NCI-H128 (cell line): Measurements from ENCODE around the gene MYCN.
A peak's percentile ranks its signal among the peaks of the same experiment; 100 is the strongest.
"Not testable (repeated sequence)": the region's sequence is repeated elsewhere in the genome, so short reads cannot be mapped to it uniquely, and the experiment has no call there.

Source experiments
- DNase-seq: peaks from one replicate; lab custom pipeline; 2025; ENCODE audit not compliant: unreplicated experiment; lab: John Stamatoyannopoulos, UW

MYCN gene

GRCh38 chr2:15942711-15943345 is 2.5 kb downstream of the MYCN start:
- DNase-seq: no peak

- peak; percentile 10 for DNase-seq
Observed at GRCh38 chr2:15943378-15944280, 3.3 kb downstream of the MYCN start.

- no peak for DNase-seq
Observed at GRCh38 chr2:15944325-15945017, 4.1 kb downstream of the MYCN start.

GRCh38 chr2:15945909-15946705 is 5.8 kb downstream of the MYCN start:
- no peak for DNase-seq

GRCh38 chr2:15946983-15947382 is 6.6 kb downstream of the MYCN start:
- no peak for DNase-seq

GRCh38 chr2:15947431-15947830 is 7.1 kb downstream of the MYCN start:
- DNase-seq: no peak

GRCh38 chr2:15948704-15948957 is 8.3 kb downstream of the MYCN start:
- DNase-seq: no peak

- no peak for DNase-seq
Observed at GRCh38 chr2:15949126-15949525, 8.8 kb downstream of the MYCN start.

- no peak for DNase-seq
Observed at GRCh38 chr2:15949551-15949950, 9.2 kb downstream of the MYCN start.

- no peak for DNase-seq
Observed at GRCh38 chr2:15950088-15950952, 10.0 kb downstream of the MYCN start.

GRCh38 chr2:15951936-15952335 is 11.6 kb downstream of the MYCN start:
- not testable (repeated sequence) for DNase-seq

GRCh38 chr2:15952451-15953146 is 12.2 kb downstream of the MYCN start:
- no peak for DNase-seq

GRCh38 chr2:15953147-15953630 is 12.8 kb downstream of the MYCN start:
- no peak for DNase-seq

- no peak for DNase-seq
Observed at GRCh38 chr2:15953891-15954680, 13.7 kb downstream of the MYCN start.

- DNase-seq: no peak
Observed at GRCh38 chr2:15954761-15955160, 14.4 kb downstream of the MYCN start.

- no peak for DNase-seq
Observed at GRCh38 chr2:15955232-15955988, 15.1 kb downstream of the MYCN start.

GRCh38 chr2:15956230-15956629 is 15.9 kb downstream of the MYCN start:
- DNase-seq: no peak
